ENCODE measurements around the gene ARHGAP19. TPM values are rescaled to one million over a fixed set of nuclear protein-coding genes. Genes with fewer than 3 reads are reported as not detected.

The ARHGAP19 gene
- total RNA-seq, result 10 to 100 TPM; 11.0 to 18.9 (median 15.0) TPM
- total RNA-seq (2013), result 14.8 TPM
- 3.3 to 34.5 (median 19.1) reads per million in 29 experiments for total RNA-seq

- H3K4me3 Mint-ChIP-seq, result peak within 1 kb of the TSS; percentile 84 to 97 (median 89)
- H3K4me1 ChIP-seq (ENCODE audit: control insufficient read depth in 1 of 2, extremely low read depth in 1 of 2, insufficient read depth in 2 of 2, low read length in 2 of 2), result peaks cover 3 to 10% of the 10 kb centered on the region in 2 experiments
- peak within 1 kb of the TSS; percentile 50 for H3K27ac ChIP-seq (ENCODE audit: low read length)
- peak; percentile 99 for ATAC-seq (replicated peaks in 1 of 4)
- no peaks in the 10 kb centered on the region for H3K9me3 Mint-ChIP-seq
- POLR2A ChIA-PET, result interaction anchor here in 1 of 2 donors (0.5 kb wide), 1 partner anchor 138 kb away, joined by 9 read pairs; no protein-coding TSS in a partner anchor
- peak within 1 kb of the TSS; percentile 82 to 86 for H3K27ac Mint-ChIP-seq
- H3K36me3 ChIP-seq (ENCODE audit: control insufficient read depth in 2 of 2, extremely low read depth in 1 of 2, insufficient read depth in 1 of 2, low read length in 1 of 2), result peaks cover 0 to 5% of the 10 kb centered on the region in 2 donors
- WGBS (ENCODE audit: insufficient coverage), result 0% methylated on average over 43 of the region's 55 CpGs
- H3K4me3 ChIP-seq (ENCODE audit: control insufficient read depth in 1 of 2, extremely low read depth in 1 of 2, low read length in 1 of 2), result peak within 1 kb of the TSS; percentile 93 to 96
- H3K27me3 Mint-ChIP-seq, result no peaks in the 10 kb centered on the region
- H3K9me3 ChIP-seq, result no peaks in the 10 kb centered on the region
- H3K27me3 ChIP-seq (replicated peaks in 1 of 2; ENCODE audit: control insufficient read depth in 2 of 2, extremely low read depth in 1 of 2, insufficient read depth in 2 of 2, low read length in 1 of 2), result peaks cover 0 to 11% of the 10 kb centered on the region in 2 experiments
- peak; percentile 77 to 96 (median 94) for DNase-seq
- H3K4me1 Mint-ChIP-seq, result peaks cover 22 to 28% (median 22%) of the 10 kb centered on the region in 3 donors
- H3K36me3 Mint-ChIP-seq, result peaks cover 3% of the 10 kb centered on the region
- CTCF ChIA-PET, result interaction anchor here (0.5 to 1.2 kb wide), 3 partner anchors 10 to 747 kb away, joined by 3 to 8 read pairs (median 3); no protein-coding TSS in a partner anchor
Measured at GRCh38 chr10:97292097-97292861, at the start of gene ARHGAP19. ARHGAP19 (minus strand) TSS chr10:97292637; CDS start chr10:97292627, 10 bp downstream.

- Histone ChIP-seq H3K4me3 (ENCODE audit: control insufficient read depth in 1 of 2, extremely low read depth in 1 of 2, low read length in 1 of 2) (no peak overlapping the region), H3K9me3 (no peaks in the 10 kb centered on the region), H3K27me3 (replicated peaks in 1 of 2; ENCODE audit: control insufficient read depth in 2 of 2, extremely low read depth in 1 of 2, insufficient read depth in 2 of 2, low read length in 1 of 2) (no peaks in the 10 kb centered on the region), H3K27ac (ENCODE audit: low read length) (no peak overlapping the region), H3K4me1 (ENCODE audit: control insufficient read depth in 1 of 2, extremely low read depth in 1 of 2, insufficient read depth in 2 of 2, low read length in 2 of 2) (no peaks in the 10 kb centered on the region), H3K36me3 (ENCODE audit: control insufficient read depth in 2 of 2, extremely low read depth in 1 of 2, insufficient read depth in 1 of 2, low read length in 1 of 2) (no peaks in the 10 kb centered on the region)
- ATAC-seq (replicated peaks in 1 of 4) (no peak), DNase-seq (no peak)
- Mint-ChIP-seq H3K9me3 (no peaks in the 10 kb centered on the region), H3K27ac (no peak overlapping the region), H3K4me1 (no peaks in the 10 kb centered on the region), H3K27me3 (no peaks in the 10 kb centered on the region), H3K36me3 (no peaks in the 10 kb centered on the region), H3K4me3 (no peak overlapping the region)
- no CpG with 5 or more reads among the region's 2 CpGs for WGBS (ENCODE audit: insufficient coverage)
- CTCF ChIA-PET, result no interaction called here
- POLR2A ChIA-PET, result interaction anchor here in 1 of 2 donors (0.6 kb wide), 1 partner anchor 43 kb away, joined by 6 read pairs; no protein-coding TSS in a partner anchor
Measured at GRCh38 chr10:97341416-97341815, 49.0 kb upstream of the ARHGAP19 start.

GRCh38 chr10:97338041-97338440, 45.6 kb upstream of the ARHGAP19 start:
- peaks cover 5% of the 10 kb centered on the region for H3K36me3 Mint-ChIP-seq

GRCh38 chr10:97336942-97337831, 44.8 kb upstream of the ARHGAP19 start:
- peaks cover 5% of the 10 kb centered on the region for H3K36me3 Mint-ChIP-seq

More at GRCh38 chr10:97338041-97338440, 45.6 kb upstream of the ARHGAP19 start:
- Mint-ChIP-seq H3K27ac (no peak overlapping the region), H3K4me3 (no peak overlapping the region), H3K9me3 (no peaks in the 10 kb centered on the region), H3K4me1 (peaks cover 6 to 10% (median 10%) of the 10 kb centered on the region in 3 donors), H3K27me3 (no peaks in the 10 kb centered on the region)
- peaks cover under 1 to 12% of the 10 kb centered on the region in 2 experiments for H3K4me1 ChIP-seq (ENCODE audit: control insufficient read depth in 1 of 2, extremely low read depth in 1 of 2, insufficient read depth in 2 of 2, low read length in 2 of 2)
- no peaks in the 10 kb centered on the region for H3K36me3 ChIP-seq (ENCODE audit: control insufficient read depth in 2 of 2, extremely low read depth in 1 of 2, insufficient read depth in 1 of 2, low read length in 1 of 2)
- no peaks in the 10 kb centered on the region for H3K9me3 ChIP-seq
- DNase-seq, result no peak
- POLR2A ChIA-PET, result no interaction called here
- CTCF ChIA-PET, result no interaction called here
- H3K27me3 ChIP-seq (replicated peaks in 1 of 2; ENCODE audit: control insufficient read depth in 2 of 2, extremely low read depth in 1 of 2, insufficient read depth in 2 of 2, low read length in 1 of 2), result peaks cover 0 to 5% of the 10 kb centered on the region in 2 experiments
- H3K27ac ChIP-seq (ENCODE audit: low read length), result no peak overlapping the region
- no peak overlapping the region for H3K4me3 ChIP-seq (ENCODE audit: control insufficient read depth in 1 of 2, extremely low read depth in 1 of 2, low read length in 1 of 2)
- no peak for ATAC-seq (replicated peaks in 1 of 4)
- 95% methylated on average over 5 of the region's 5 CpGs for WGBS (ENCODE audit: insufficient coverage)

GRCh38 chr10:97336446-97336845, 44.0 kb upstream of the ARHGAP19 start:
- H3K36me3 Mint-ChIP-seq, result peaks cover 5% of the 10 kb centered on the region
- no peaks in the 10 kb centered on the region for H3K9me3 Mint-ChIP-seq
- H3K27me3 Mint-ChIP-seq, result no peaks in the 10 kb centered on the region
- ATAC-seq (replicated peaks in 1 of 4), result no peak
- 43% methylated on average over 2 of the region's 5 CpGs for WGBS (ENCODE audit: insufficient coverage)
- Histone ChIP-seq H3K27ac (ENCODE audit: low read length) (no peak overlapping the region), H3K36me3 (ENCODE audit: control insufficient read depth in 2 of 2, extremely low read depth in 1 of 2, insufficient read depth in 1 of 2, low read length in 1 of 2) (peaks cover 0 to 3% of the 10 kb centered on the region in 2 donors), H3K9me3 (no peaks in the 10 kb centered on the region), H3K27me3 (replicated peaks in 1 of 2; ENCODE audit: control insufficient read depth in 2 of 2, extremely low read depth in 1 of 2, insufficient read depth in 2 of 2, low read length in 1 of 2) (peaks cover 0 to 5% of the 10 kb centered on the region in 2 experiments), H3K4me3 (ENCODE audit: control insufficient read depth in 1 of 2, extremely low read depth in 1 of 2, low read length in 1 of 2) (no peak overlapping the region), H3K4me1 (ENCODE audit: control insufficient read depth in 1 of 2, extremely low read depth in 1 of 2, insufficient read depth in 2 of 2, low read length in 2 of 2) (peaks cover 11 to 28% of the 10 kb centered on the region in 2 experiments)
- peak overlapping the region in 1 of 3 donors; percentile 95 for H3K4me3 Mint-ChIP-seq
- ChIA-PET POLR2A (no interaction called here), CTCF (no interaction called here)
- peaks cover 22 to 26% (median 26%) of the 10 kb centered on the region in 3 donors for H3K4me1 Mint-ChIP-seq
- H3K27ac Mint-ChIP-seq, result peak overlapping the region in 1 of 2 donors; percentile 59
- no peak for DNase-seq

More at GRCh38 chr10:97336942-97337831, 44.8 kb upstream of the ARHGAP19 start:
- Histone ChIP-seq H3K4me1 (ENCODE audit: control insufficient read depth in 1 of 2, extremely low read depth in 1 of 2, insufficient read depth in 2 of 2, low read length in 2 of 2) (peaks cover 8 to 21% of the 10 kb centered on the region in 2 experiments), H3K27me3 (replicated peaks in 1 of 2; ENCODE audit: control insufficient read depth in 2 of 2, extremely low read depth in 1 of 2, insufficient read depth in 2 of 2, low read length in 1 of 2) (peaks cover 0 to 5% of the 10 kb centered on the region in 2 experiments), H3K36me3 (ENCODE audit: control insufficient read depth in 2 of 2, extremely low read depth in 1 of 2, insufficient read depth in 1 of 2, low read length in 1 of 2) (no peaks in the 10 kb centered on the region), H3K27ac (ENCODE audit: low read length) (no peak overlapping the region), H3K4me3 (ENCODE audit: control insufficient read depth in 1 of 2, extremely low read depth in 1 of 2, low read length in 1 of 2) (no peak overlapping the region), H3K9me3 (no peaks in the 10 kb centered on the region)
- no peak overlapping the region for H3K27ac Mint-ChIP-seq
- WGBS (ENCODE audit: insufficient coverage), result 91% methylated on average over 5 of the region's 11 CpGs
- no peaks in the 10 kb centered on the region for H3K9me3 Mint-ChIP-seq
- ATAC-seq (replicated peaks in 1 of 4), result no peak
- H3K4me3 Mint-ChIP-seq, result no peak overlapping the region
- no peaks in the 10 kb centered on the region for H3K27me3 Mint-ChIP-seq
- DNase-seq, result no peak
- POLR2A ChIA-PET, result no interaction called here
- H3K4me1 Mint-ChIP-seq, result peaks cover 15 to 19% (median 19%) of the 10 kb centered on the region in 3 donors
- CTCF ChIA-PET, result no interaction called here

- H3K4me1 ChIP-seq (ENCODE audit: control insufficient read depth in 1 of 2, extremely low read depth in 1 of 2, insufficient read depth in 2 of 2, low read length in 2 of 2), result peaks cover 11 to 32% of the 10 kb centered on the region in 2 experiments
- DNase-seq (no peak), ATAC-seq (replicated peaks in 1 of 4) (no peak)
- no peak overlapping the region for H3K27ac ChIP-seq (ENCODE audit: low read length)
- H3K36me3 Mint-ChIP-seq, result peaks cover 9% of the 10 kb centered on the region
- no peaks in the 10 kb centered on the region for H3K27me3 Mint-ChIP-seq
- ChIA-PET CTCF (interaction anchor here in 1 of 2 donors (0.7 kb wide), 1 partner anchor 57 kb away, joined by 3 read pairs; no protein-coding TSS in a partner anchor), POLR2A (no interaction called here)
- no peaks in the 10 kb centered on the region for H3K9me3 ChIP-seq
- peaks cover 27 to 31% (median 30%) of the 10 kb centered on the region in 3 donors for H3K4me1 Mint-ChIP-seq
- no peaks in the 10 kb centered on the region for H3K9me3 Mint-ChIP-seq
- H3K4me3 Mint-ChIP-seq, result peak overlapping the region; percentile 73 to 95 (median 75)
- H3K27me3 ChIP-seq (replicated peaks in 1 of 2; ENCODE audit: control insufficient read depth in 2 of 2, extremely low read depth in 1 of 2, insufficient read depth in 2 of 2, low read length in 1 of 2), result peaks cover 0 to 5% of the 10 kb centered on the region in 2 experiments
- peak overlapping the region; percentile 59 to 64 for H3K27ac Mint-ChIP-seq
- H3K36me3 ChIP-seq (ENCODE audit: control insufficient read depth in 2 of 2, extremely low read depth in 1 of 2, insufficient read depth in 1 of 2, low read length in 1 of 2), result peaks cover 0 to 6% of the 10 kb centered on the region in 2 donors
- no CpG with 5 or more reads among the region's 5 CpGs for WGBS (ENCODE audit: insufficient coverage)
- H3K4me3 ChIP-seq (ENCODE audit: control insufficient read depth in 1 of 2, extremely low read depth in 1 of 2, low read length in 1 of 2), result no peak overlapping the region
Measured at GRCh38 chr10:97336006-97336405, 43.6 kb upstream of the ARHGAP19 start.
